GM12801 (cell line): ENCODE measurements around the gene LMO1.

ENCODE experiments used
- TF ChIP-seq, protein P1 (sequence below): IDR thresholded peaks from one replicate; pipeline ENCODE4 v1.5.1; 2011; ENCODE audit warnings: control low read depth; ENCODE audit not compliant: insufficient read length; ENCODE audit errors: extremely low read depth

Gene LMO1

DNA sequence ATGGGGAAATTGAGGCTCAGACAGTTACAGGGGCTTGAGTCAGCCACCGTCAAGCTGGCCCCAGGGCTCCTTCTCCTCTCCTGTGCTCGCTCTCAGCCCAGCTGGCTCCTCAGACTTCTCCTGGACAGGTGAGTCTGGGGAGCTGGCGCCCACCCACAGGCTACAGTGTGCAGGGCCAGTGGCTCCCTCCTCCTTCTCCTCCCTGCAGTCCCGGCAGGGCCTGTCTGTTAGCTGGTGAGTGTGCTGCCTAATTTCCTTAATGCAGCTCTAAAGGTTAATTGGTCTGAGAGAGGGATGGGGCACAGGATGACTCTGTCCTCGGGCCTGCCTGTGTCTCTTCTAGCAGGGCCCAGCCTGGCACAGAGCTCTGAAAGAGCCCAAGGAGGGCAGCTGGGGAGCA, 31.7 kb downstream of the LMO1 start:
- TF ChIP-seq, protein P1, sequence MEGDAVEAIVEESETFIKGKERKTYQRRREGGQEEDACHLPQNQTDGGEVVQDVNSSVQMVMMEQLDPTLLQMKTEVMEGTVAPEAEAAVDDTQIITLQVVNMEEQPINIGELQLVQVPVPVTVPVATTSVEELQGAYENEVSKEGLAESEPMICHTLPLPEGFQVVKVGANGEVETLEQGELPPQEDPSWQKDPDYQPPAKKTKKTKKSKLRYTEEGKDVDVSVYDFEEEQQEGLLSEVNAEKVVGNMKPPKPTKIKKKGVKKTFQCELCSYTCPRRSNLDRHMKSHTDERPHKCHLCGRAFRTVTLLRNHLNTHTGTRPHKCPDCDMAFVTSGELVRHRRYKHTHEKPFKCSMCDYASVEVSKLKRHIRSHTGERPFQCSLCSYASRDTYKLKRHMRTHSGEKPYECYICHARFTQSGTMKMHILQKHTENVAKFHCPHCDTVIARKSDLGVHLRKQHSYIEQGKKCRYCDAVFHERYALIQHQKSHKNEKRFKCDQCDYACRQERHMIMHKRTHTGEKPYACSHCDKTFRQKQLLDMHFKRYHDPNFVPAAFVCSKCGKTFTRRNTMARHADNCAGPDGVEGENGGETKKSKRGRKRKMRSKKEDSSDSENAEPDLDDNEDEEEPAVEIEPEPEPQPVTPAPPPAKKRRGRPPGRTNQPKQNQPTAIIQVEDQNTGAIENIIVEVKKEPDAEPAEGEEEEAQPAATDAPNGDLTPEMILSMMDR = no peak

DNA sequence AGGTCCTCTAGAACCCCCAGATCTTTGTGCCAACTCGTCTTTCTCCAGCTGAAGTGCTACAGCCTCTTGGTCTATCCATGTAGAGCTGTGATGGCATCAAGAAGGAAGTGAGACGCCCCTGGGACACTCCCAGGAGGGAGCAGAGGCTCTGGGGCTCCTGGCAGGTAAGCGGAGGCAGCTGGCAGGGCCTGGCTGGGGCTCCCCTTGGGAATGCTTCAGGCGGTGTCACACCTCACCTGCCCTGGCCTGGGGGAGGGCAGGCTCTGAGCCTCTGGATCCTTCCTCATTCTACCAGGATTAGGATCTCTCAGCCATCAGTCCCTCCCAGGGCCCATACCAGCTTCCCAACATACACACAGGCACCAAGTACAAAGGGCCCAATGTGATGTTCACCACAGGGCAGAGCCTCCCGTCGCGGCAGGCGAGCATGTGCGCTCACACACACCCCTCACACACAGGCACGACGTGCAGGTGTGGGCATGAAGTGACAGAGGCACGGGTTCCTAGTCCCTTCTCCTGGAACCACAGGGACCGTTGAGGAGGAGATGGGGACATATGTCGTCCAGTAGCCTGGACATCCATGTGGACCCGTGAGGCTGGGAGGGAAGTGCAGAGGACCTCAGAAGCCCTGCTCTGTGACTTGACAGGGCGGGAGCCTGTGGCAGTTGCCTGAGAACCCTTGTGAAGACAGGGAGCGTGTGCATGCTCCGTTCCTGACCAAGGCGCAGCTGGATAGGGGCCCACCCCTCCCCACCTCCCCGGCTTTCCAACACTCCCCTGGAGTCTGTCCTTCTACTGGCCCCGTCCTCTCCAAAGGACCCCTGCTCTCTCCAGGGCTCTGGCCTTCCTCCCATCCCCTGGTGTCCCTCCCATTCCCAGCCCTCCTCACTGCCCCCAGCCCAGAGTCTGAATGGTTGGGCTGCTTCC, 32.5 kb downstream of the LMO1 start:
- TF ChIP-seq, protein P1 = no peak

DNA sequence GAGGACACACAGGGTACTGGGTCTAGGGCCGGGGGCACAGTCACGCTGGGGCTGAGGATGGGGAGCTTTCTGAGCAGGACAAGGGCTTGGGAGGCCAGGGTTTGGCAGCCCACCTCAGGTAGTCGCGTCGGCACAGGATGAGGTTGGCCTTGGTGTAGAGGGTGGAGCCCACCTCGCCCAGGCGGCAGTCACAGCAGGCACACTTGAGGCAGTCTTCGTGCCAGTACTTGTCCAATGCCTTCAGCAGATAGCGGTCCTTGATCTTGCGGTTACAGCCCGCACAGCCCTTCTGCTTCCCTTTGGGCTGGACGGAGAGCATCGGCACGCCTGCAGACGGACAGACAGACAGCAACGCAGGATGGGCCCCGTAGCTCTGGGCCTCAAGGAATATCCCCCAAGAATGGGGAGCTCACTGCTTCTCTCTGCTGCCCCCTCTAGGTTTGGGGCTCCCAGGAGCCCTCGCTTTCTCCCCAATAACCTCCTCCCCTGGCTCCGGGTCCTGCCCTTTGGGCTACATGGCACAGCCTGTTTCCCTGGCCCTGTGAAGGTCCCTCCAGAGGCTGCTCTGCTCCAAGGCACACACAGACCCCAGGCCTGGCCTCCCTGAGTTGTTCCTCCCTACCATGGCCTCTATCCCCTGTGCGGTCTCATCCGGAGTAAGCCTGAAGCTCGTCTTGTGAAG, 33.4 kb downstream of the LMO1 start:
- TF ChIP-seq, protein P1 = no peak

DNA sequence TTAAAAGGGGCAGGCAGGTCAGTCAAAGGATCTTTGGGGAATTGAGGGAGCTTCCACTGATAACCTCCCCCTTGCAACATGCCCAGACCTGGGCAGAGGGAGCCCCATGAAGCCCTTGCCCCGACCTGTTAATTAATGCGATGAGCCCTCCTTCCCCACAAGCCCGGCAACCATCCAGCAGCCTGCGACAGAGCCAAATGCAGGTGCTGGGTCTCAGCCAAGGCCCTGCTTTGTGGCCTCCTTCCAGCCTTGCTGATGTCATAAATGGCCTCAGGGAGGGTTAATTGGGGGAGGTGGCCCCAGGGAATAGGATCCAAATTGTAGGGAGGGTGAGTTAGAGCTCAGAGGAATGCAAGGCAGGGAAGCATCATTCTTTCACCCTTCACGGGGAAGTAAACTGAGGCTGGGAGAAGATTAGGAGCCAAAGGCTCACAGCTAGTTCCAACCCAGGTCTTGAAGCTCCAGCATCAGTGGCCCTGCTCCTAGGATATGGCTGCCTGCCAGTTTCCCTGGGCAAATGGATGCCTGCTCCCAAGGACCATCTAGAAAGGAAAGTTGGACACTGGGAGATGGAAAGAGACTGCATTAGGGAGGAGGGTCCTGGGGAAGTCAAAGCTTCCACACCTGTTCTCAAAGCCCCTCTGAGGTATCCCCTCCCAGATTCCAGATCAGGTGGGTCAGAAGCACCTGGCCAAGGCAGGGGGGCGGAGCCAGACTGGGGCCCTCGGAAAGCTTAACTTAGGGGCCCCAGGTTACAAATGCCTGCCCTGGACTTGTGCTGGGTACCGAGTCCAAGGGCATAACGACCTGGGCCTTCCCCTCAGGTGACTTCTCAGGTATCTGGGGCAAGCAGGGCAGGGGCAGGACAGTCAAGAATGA, 34.1 kb downstream of the LMO1 start:
- TF ChIP-seq, protein P1 = no peak

DNA sequence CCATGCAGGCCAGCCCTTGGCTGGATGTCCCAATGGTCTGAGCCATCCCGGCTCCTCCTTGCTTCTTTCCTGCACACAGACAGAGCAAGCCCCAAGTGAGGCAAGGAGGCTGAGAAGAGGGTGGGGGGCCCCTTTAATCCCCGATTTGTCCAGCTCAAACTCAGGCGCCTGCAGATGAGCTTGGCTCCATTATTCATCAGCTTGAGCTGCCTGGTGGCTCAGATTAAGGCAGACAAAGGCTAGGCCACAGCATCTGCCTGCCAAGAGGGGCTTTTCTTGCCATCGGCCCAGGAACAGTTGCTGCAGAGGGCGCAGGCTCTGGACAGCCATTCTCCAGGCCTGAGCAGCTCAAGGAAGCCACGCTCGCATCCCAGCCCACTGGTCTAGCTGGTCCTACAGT, 35.4 kb downstream of the LMO1 start:
- TF ChIP-seq, protein P1 = no peak

DNA sequence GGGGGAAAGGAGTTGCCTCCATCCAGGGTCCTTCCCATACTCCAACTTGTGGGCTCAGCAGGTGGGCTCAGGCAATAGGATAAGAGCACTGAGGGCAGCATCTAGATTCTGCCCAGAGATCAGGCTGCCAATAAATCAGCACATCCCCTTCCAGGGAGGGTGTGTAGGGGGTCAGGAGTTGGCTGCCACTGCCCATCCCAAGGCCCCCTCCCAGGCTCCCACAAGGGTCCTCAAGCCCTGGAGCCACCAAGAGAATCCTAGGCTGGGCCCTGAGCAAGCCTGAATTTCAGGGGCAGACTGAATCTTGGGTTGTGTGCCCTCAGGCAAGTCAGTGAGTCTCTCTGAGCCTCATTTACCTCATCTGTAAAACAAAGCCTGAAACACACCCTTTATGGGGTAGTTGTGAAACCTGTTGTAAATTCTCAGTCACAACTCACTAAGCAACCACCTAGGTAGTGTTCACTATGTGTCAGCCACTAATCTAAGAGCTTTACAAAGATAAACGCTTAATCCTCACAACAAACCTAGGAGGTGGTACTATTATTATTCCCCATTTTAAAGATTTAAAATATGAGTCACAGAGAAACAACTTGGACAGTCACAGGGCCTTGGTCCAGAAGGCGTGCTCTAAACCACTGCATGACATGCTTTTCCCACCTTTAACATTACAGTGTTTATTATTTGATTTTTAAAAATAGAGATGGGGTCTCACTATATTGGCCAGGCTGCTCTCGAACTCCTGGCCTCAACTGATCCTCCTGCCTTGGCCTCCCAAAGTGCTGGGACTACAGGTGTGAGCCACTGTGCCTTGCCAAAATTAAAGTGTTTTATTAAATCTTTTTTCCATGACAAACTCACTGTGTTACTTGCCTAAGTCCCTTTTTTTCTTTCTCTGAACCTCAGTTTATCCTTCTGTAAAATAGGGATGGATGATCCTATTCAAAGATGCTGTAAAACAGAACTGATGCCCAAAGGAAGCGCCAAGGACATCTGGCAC, 36.2 kb downstream of the LMO1 start:
- TF ChIP-seq, protein P1 = no peak
